HPDE6-E6E7 (cell line): ENCODE results near the gene GDF9.

Experiments used
- DNase-seq: peaks from one replicate; pipeline ENCODE4 v3.0.0; 2011; ENCODE audit warnings: missing footprints; ENCODE audit errors: extremely low spot score

Gene GDF9

DNA sequence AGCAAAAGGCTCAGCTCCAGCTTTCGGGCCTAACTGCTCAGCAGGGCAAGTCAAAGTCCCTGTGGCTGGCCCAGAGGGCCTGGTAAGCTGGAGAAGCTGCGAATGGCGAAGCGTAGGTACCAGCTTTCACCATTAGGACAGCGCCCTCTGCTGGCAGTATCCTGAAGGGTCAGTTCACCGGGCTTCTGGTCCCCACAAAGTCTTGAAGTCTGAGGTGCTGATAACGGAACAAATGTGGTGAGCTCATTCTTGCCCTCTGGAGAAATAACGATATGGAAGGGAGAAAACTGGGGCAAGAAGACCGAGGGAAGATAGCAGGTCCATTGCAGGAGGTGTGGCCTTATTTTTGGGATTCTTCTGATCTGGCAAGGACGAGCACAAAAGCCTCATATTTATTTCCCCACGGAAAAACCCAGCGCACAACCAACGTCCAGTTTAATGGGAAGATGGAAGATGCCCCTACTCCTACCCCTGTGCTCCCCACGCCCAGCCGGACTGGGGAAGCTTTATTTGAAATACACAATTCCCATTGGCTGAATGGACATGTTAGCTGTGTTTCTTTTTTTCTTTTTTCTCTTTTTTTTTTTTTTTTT lies 46.0 kb downstream of the GDF9 start:
- peak; percentile 81 for DNase-seq

DNA sequence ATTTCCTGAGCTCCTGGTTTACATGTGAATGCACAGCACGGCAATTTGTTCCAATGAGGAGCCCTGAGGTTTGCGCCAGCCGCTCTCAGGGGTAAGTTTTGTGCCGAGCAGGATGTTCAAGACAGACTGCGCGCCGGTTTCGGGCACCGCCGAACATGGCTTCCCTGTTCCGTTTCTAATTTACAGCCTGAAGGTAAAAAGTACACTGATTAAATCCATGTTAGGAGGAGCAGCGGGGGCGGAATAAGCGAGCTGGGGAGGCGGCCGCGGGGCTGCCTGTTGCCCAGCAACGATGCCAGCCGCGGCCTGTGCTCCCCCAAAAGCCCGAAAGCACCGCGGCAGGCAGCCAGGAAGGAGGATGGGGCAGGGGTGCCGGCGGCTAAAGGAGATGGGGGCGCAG lies 46.8 kb downstream of the GDF9 start:
- no peak for DNase-seq

DNA sequence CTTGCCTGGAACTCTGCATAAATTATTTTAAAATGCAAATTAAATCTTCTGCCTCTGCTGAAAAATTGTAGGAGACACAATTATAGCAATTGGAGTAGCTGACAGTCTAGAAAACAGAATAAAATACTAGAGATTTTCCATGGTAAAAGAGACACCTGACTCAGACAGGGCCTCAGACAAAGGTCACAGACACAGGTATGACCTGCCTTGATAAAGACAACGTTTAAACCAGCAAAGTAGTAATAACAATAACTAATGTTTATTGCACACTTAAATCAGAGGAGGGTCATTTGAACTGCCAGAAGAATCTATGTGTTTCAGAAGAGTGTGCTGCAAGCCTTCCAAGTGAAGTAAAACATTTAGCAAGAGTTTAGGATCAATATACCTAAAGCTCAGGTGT lies 49.3 kb downstream of the GDF9 start:
- no peak for DNase-seq

DNA sequence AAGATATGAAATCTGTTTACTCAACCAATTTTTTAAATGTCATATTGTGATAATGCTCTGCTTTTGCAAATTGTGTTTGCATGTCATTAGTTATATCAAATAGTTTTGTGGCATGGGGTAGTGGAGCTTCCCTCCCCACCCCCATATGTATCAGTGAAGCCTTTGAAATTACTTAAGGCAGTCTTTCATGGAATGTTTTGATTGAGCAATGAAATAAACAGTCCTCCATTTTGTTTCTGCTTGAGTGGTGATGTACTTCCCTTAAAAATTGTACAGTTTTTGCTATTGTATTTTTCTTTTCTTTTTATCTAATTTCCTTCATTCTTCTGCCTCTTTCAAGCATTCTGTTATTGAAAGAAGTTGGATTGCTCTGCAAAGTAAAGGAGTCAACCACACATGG lies 49.7 kb downstream of the GDF9 start:
- no peak for DNase-seq

DNA sequence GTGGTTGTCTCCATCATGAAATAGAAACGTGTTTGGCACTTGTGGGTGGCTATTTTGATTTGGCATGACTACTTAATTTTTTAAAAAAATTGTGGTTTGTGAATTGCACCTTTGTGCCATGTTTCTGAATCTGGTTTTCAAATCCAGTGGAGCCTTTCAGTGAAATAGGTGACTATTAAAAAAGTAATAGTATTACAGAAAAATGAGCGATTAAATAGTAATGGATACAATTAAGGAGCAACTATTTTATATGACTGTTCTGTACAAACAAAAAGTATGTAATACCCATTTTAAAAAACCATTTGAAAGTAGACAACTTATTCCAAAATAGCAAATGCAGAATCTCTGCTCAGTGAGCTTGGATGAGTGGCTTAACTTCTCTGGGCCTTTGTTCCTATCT lies 50.2 kb downstream of the GDF9 start:
- no peak for DNase-seq

DNA sequence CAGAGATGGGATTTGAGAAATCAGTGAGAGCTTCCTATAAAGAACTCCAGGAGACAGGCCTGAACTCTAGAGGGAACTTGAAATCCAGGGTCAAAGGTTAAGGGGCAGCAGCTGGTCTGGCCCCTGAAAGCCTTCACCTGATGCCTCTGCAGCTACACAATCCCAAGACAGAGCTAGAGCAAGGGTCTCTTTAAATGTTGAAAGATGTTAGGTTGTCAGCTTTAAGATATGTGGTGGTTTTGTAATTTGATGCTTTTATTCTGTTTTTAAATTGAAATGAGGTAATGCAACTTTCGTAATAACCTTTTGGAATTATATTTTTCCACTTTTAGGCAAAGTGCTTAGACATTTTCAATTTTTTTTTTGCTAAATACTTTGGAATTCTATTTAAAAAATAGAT lies 50.8 kb downstream of the GDF9 start:
- no peak for DNase-seq

DNA sequence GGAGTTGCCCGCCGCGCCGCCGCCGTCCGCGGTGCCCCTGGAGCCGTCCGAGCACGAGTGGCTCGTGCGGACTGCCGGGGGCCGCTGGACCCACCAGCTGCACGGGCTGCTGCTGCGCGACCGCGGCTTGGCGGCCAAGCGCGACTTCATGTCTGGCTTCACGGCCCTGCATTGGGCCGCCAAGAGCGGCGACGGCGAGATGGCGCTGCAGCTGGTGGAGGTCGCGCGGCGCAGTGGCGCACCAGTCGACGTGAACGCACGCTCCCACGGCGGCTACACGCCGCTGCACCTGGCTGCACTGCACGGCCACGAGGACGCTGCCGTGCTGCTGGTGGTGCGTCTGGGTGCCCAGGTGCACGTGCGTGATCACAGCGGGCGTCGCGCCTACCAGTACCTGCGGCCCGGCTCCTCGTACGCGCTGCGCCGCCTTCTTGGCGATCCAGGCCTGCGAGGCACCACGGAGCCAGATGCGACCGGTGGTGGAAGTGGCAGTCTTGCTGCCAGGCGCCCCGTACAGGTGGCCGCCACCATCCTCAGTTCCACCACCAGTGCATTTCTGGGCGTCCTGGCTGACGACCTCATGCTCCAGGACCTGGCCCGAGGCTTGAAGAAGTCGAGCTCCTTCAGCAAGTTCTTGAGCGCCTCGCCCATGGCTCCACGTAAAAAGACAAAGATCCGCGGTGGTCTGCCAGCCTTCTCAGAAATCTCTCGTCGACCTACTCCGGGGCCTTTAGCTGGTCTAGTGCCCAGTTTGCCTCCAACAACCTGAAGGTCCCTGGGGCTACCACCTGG lies 51.6 kb downstream of the GDF9 start:
- DNase-seq, result no peak

DNA sequence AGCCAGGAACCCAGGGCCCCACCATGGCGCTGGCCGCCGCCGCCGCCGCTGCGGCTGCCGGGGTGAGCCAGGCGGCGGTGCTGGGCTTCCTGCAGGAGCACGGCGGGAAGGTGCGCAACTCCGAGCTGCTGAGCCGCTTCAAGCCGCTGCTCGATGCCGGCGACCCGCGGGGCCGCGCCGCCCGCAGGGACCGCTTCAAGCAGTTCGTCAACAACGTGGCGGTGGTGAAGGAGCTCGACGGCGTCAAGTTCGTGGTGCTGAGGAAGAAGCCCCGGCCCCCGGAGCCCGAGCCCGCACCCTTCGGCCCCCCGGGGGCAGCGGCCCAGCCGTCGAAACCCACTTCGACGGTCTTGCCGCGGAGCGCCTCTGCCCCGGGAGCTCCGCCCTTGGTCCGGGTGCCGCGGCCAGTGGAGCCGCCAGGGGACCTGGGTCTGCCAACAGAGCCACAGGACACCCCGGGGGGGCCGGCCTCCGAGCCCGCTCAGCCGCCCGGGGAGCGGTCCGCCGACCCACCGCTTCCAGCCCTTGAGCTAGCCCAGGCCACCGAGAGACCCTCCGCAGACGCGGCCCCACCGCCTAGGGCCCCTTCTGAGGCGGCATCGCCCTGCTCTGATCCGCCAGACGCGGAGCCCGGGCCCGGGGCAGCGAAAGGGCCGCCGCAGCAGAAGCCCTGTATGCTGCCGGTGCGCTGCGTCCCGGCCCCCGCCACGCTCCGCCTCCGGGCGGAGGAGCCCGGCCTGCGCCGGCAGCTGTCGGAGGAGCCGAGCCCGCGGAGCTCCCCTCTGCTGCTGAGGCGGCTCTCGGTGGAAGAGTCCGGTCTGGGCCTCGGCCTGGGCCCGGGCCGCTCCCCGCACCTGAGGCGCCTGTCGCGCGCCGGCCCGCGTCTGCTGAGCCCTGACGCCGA lies 52.4 kb downstream of the GDF9 start:
- DNase-seq, result peak; percentile 48

DNA sequence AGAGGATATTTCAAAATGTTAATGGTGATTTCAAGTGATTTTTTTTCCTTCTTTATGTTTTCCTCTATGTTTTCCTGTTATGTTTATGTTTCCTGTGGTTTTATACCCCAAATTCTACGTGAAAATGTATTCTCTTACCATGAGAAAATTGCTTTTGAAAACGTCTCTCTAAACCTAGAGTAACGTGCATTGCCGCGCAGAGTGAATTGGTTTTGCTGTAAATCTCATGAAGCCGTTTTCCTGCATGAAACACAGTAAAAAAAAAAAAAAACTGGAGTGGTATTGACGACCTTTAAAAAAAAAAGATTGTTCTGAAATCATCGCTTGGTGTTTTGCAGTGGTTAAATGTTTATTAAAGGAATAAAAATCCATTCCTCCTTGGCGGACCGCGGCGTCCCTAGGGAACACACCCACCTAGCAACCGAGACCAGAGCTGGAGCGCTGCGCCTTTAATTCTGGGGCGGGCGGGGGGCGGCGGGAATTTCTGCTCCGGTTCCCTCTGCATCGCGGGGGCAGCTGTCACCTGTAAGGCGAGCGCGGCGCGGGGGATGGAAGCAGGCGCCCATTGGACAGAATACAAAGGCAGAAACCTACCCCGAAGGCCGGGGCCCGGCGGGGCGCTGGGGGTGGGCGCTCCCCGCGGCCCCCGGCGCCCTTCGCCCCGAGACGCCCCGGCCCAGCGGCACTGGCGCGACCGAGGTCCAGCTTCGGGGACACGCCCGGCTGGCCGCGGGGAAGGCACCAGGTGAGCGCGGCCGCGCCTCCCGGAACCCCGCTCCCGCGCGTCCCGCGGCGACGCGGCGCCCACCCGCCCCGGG lies 53.3 kb downstream of the GDF9 start, which contains the start of gene SOWAHA:
SOWAHA (plus strand) TSS at position 522 of the 818 bp plus-strand sequence. CDS start 320 bp downstream, outside the sequence.
- no peak for DNase-seq

DNA sequence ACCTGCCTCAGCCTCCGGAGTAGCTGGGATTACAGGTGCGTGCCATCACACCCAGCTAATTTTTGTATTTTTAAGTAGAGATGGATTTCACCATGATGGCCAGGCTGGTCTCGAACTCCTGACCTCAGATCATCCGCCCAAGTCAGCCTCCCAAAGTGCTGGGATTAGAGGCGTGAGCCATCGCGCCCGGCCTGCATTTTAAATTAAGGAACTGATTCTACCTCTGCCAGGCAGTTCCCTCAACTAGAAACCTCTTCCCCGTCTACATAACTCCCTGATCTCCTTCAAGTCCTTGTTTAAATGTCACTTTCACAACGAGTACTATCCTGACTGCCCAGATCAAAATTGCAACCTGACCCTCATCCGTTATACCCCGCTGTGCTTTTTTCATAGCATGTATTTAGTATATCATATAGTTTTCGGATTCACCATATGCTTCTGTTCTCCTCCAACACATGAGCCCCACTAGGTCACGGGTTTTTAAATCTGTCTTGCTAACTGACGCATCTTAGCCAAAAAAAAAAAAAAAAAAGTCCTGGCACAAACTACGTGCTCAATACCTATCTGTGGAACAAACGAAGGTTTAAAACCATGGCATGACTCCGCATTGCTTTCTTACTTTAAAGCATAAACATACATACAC lies 54.0 kb downstream of the GDF9 start:
- DNase-seq, result no peak
